HepG2 (cell line): ENCODE measurements around the gene DUSP7. TPM values are rescaled to one million over a fixed set of nuclear protein-coding genes. Genes with fewer than 3 reads are reported as not detected.

ENCODE experiments used
- ATAC-seq: fragments of 200-7000 bp; cut with Tn5 transposase; 3 replicates; pipeline ENCODE4 v1.9.1; 2020; ENCODE audit warnings: mild to moderate bottlenecking, moderate library complexity
- BruUV-seq: library from RNA; stranded (reverse); fragments of 400-500 nt; replicated peaks from 2 replicates; lab custom pipeline; 2021; lab: Mats Ljungman, UMichigan
- CTCF ChIA-PET: fragments of 300-600 bp; formaldehyde crosslinking; extraction: SDS; loops from one replicate; lab custom pipeline; 2021; ENCODE audit warnings: low total read pairs, inconsistent platforms, low intra/inter-chr PET ratio; lab: Yijun Ruan, JAX
- POLR2A ChIA-PET: fragments of 350-600 bp; sonication (Branson Sonifier 250); formaldehyde crosslinking; loops from one replicate; lab custom pipeline; 2020; ENCODE audit warnings: antibody characterized with exemption, inconsistent platforms; lab: Yijun Ruan, JAX
- DNase-seq: peaks from one replicate; pipeline ENCODE4 v3.0.0-alpha.2; 2015; ENCODE audit warnings: low spot score
- FAIRE-seq: peaks from 3 replicates; lab custom pipeline; 2011; peaks lifted over from hg19 to GRCh38; lab: Jason Lieb, UNC
- H2AFZ ChIP-seq: one replicate; pipeline ENCODE4 v1.6.1; 2011; ENCODE audit warnings: low read length, inconsistent platforms
- H3K27ac ChIP-seq: fragments of 300-600 bp; 3 replicates; pipeline ENCODE4 v1.8.0; 2011; ENCODE audit warnings: mixed run types, mild to moderate bottlenecking, mixed read lengths, low read length, inconsistent platforms; ENCODE audit not compliant: insufficient read depth; ENCODE audit errors: extremely low read length
- H3K27me3 ChIP-seq, 2 experiments: fragments of 200-600 bp in 1 of 2; 2 replicates in 1 of 2; 3 replicates in 1 of 2; pipeline versions ENCODE4 v1.6.0 to v1.8.0; 2011; ENCODE audit warnings: low read length in 2 of 2, mild to moderate bottlenecking in 2 of 2, moderate library complexity in 2 of 2, inconsistent platforms in 1 of 2; ENCODE audit not compliant: insufficient read depth in 2 of 2, control insufficient read depth in 1 of 2
- H3K36me3 ChIP-seq, 2 experiments: fragments of 200-600 bp in 1 of 2; replicated peaks in 1 of 2; 2 replicates in 1 of 2; 3 replicates in 1 of 2; pipeline versions ENCODE4 v1.5.1 to v1.8.0; 2011; ENCODE audit warnings: low read length in 2 of 2, inconsistent platforms in 1 of 2; ENCODE audit not compliant: insufficient read depth in 2 of 2, control insufficient read depth in 1 of 2
- H3K4me1 ChIP-seq: 2 replicates; pipeline ENCODE4 v1.5.1; 2012; ENCODE audit warnings: low read length, inconsistent platforms; ENCODE audit not compliant: insufficient read depth
- H3K4me2 ChIP-seq: 2 replicates; pipeline ENCODE4 v1.6.0; 2011; ENCODE audit warnings: low read depth, low read length, inconsistent platforms
- H3K4me3 ChIP-seq, 3 experiments: fragments of 200-600 bp in 1 of 3; sonication (generic), shearing (Covaris generic) in 1 of 3; replicated peaks in 1 of 3; 2 replicates each; pipeline ENCODE4 v1.5.1; 2011 to 2016; ENCODE audit warnings: low read length in 3 of 3, inconsistent platforms in 2 of 3, low read depth in 2 of 3, mild to moderate bottlenecking in 2 of 3, control low read depth in 1 of 3, mixed read lengths in 1 of 3; ENCODE audit not compliant: insufficient read depth in 1 of 3
- H3K79me2 ChIP-seq: one replicate; pipeline ENCODE4 v1.6.1; 2011; ENCODE audit warnings: low read length, inconsistent platforms; ENCODE audit not compliant: insufficient read depth
- H3K9ac ChIP-seq: 2 replicates; pipeline ENCODE4 v1.6.0; 2011; ENCODE audit warnings: mild to moderate bottlenecking, low read depth, low read length, inconsistent platforms; ENCODE audit not compliant: insufficient read depth
- H3K9me3 ChIP-seq: 2 replicates; pipeline ENCODE4 v1.5.1; 2012; ENCODE audit warnings: mild to moderate bottlenecking, low read length
- H4K20me1 ChIP-seq: 2 replicates; pipeline ENCODE4 v1.6.0; 2011; ENCODE audit warnings: inconsistent platforms, mild to moderate bottlenecking, low read length, moderate library complexity; ENCODE audit not compliant: insufficient read depth
- CEBPG ChIP-seq: IDR thresholded peaks from 2 replicates; pipeline ENCODE4 v1.6.1; 2016
- EED ChIP-seq: sonication (generic); formaldehyde crosslinking; IDR thresholded peaks from 2 replicates; pipeline ENCODE4 v1.5.0; 2020; ENCODE audit warnings: mild to moderate bottlenecking, missing genetic modification reagents
- HNRNPLL ChIP-seq: fragments of 200-400 bp; formaldehyde crosslinking; IDR thresholded peaks from 2 replicates; pipeline ENCODE4 v1.6.1; 2017; ENCODE audit warnings: mild to moderate bottlenecking, low read depth, low read length; ENCODE audit not compliant: poor library complexity, severe bottlenecking
- KAT8 ChIP-seq: IDR thresholded peaks from 2 replicates; pipeline ENCODE4 v1.6.1; 2016; ENCODE audit warnings: missing genetic modification reagents, missing compliant biosample characterization
- MED1 ChIP-seq: sonication (generic); formaldehyde crosslinking; IDR thresholded peaks from 2 replicates; pipeline ENCODE4 v1.4.0; 2020; ENCODE audit warnings: missing genetic modification reagents
- MIER2 ChIP-seq: IDR thresholded peaks from 2 replicates; pipeline ENCODE4 v1.6.1; 2016; ENCODE audit warnings: missing biosample characterization, missing genetic modification reagents
- NCOA5 ChIP-seq: sonication (generic); formaldehyde crosslinking; IDR thresholded peaks from 2 replicates; pipeline ENCODE4 v1.4.0; 2020; ENCODE audit warnings: missing genetic modification reagents
- NPAS2 ChIP-seq: sonication (generic); formaldehyde crosslinking; IDR thresholded peaks from 2 replicates; pipeline ENCODE4 v1.8.0; 2022; ENCODE audit warnings: mild to moderate bottlenecking, missing genetic modification reagents, borderline replicate concordance
- RCOR2 ChIP-seq: IDR thresholded peaks from 2 replicates; pipeline ENCODE4 v1.6.1; 2016; ENCODE audit warnings: missing biosample characterization, missing genetic modification reagents
- TAF15 ChIP-seq: fragments of 200-400 bp; formaldehyde crosslinking; IDR thresholded peaks from one replicate; pipeline ENCODE4 v1.6.1; 2018; ENCODE audit warnings: mild to moderate bottlenecking, low read depth, low read length; ENCODE audit not compliant: poor library complexity, severe bottlenecking
- ZNF292 ChIP-seq: sonication (generic); formaldehyde crosslinking; IDR thresholded peaks from 2 replicates; pipeline ENCODE4 v1.8.1; 2022; ENCODE audit warnings: mild to moderate bottlenecking, low read depth, missing genetic modification reagents, borderline replicate concordance
- ZNF335 ChIP-seq: sonication (generic); formaldehyde crosslinking; IDR thresholded peaks from 2 replicates; pipeline ENCODE4 v1.4.0; 2020; ENCODE audit warnings: missing genetic modification reagents
- ZNF337 ChIP-seq: sonication (generic); formaldehyde crosslinking; IDR thresholded peaks from 2 replicates; pipeline ENCODE4 v1.5.1; 2020; ENCODE audit warnings: missing genetic modification reagents, low read depth, mild to moderate bottlenecking, borderline replicate concordance
- ZNF7 ChIP-seq: IDR thresholded peaks from 2 replicates; pipeline ENCODE4 v1.6.1; 2016; ENCODE audit warnings: missing biosample characterization, missing genetic modification reagents
- ZSCAN12 ChIP-seq: sonication (generic); formaldehyde crosslinking; IDR thresholded peaks from 2 replicates; pipeline ENCODE4 v1.9.0; 2021; ENCODE audit warnings: mild to moderate bottlenecking, missing genetic modification reagents
- WGBS: methylation state at CpG from one replicate; pipeline ENCODE4 v1.1.6; 2017; ENCODE audit warnings: low lambda C conversion rate; 5-methylcytosine and 5-hydroxymethylcytosine counted together
- in situ Hi-C: cut with HindIII; loops from 2 replicates; pipeline ENCODE4 v1.10.0; 2017; ENCODE audit warnings: low pct_unique_long_range_greater_than_20kb; ENCODE audit not compliant: extremely low pct_ligation_motif_present
- intact Hi-C: fragments of 100-400 bp; cut with micrococcal nuclease; formaldehyde crosslinking; loops from one replicate; pipeline ENCODE4 v1.10.0; 2022; ENCODE audit not compliant: unreplicated experiment
- polyA plus RNA-seq, 8 experiments: library from polyadenylated mRNA; depleted of rRNA in 3 of 8; stranded (reverse) in 7 of 8; unstranded in 1 of 8; fragments of >200 nt; fragmentation: Illumina TruSeq in 4 of 8; extraction: Trizol in 4 of 8; gene quantifications; 2 replicates each; pipeline versions ENCODE4 v1.2.1 to v1.2.3, GENCODE V29; 2011 to 2016; ENCODE audit warnings: low read depth in 4 of 8, missing spikeins in 1 of 8, mixed read lengths in 1 of 8; ENCODE audit not compliant: insufficient read depth in 1 of 8
- total RNA-seq, 5 experiments: library from RNA; depleted of rRNA; stranded (reverse); fragments of >200 nt; fragmentation: Illumina TruSeq; extraction: Trizol; gene quantifications; 2 replicates each; pipeline ENCODE4 v1.2.3, GENCODE V29; 2016; ENCODE audit warnings: low read depth in 1 of 5

Gene DUSP7
- total and polyA plus RNA-seq, 2 of the 13 experiments (the other 11 are each of a cell fraction or from before 2014, with no cell fraction given), result 6.6 to 8.8 TPM

DNA sequence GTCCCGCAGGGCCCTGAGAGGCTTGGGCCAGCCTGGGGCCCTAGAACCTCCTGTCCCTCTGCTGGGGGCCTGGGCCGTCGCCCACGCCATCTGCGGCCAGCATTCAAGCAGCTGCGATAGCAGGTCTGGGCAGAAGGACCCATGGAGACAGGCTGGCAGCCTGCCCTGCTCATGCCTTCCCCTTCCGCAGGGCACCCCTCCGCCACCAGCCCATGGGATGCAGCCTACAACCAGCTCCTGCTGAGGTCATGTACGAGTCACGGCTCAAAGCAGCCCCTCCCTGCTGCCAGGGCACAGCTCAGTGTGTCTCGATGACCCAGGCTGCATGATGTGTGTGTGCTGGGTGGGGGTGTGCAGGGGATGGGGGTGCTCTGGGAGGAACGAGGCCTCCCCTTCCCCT lies 27.8 kb downstream of the DUSP7 start:
- H3K27ac ChIP-seq, result no peak overlapping the region
- H3K9me3 ChIP-seq, result no peaks in the 10 kb centered on the region
- H3K36me3 ChIP-seq, result no peaks in the 10 kb centered on the region
- H3K4me3 ChIP-seq, result peak overlapping the region in 1 of 3 experiments; percentile 41; a peak in 1 of 6 replicates
- H3K79me2 ChIP-seq, result no peaks in the 10 kb centered on the region
- ChIA-PET POLR2A (interaction anchor here (1.4 kb wide), 1 partner anchor 16 kb away, joined by 3 read pairs; no protein-coding TSS in a partner anchor), CTCF (no interaction called here)
- peaks cover 1 to 25% of the 10 kb centered on the region in 2 experiments; a peak in 4 of 5 replicates for H3K27me3 ChIP-seq
- in situ Hi-C loops, result no loop called here
- H3K9ac ChIP-seq, result no peak overlapping the region
- no TSS peak for BruUV-seq
- DNase-seq, result no peak
- FAIRE-seq, result no peak
- peaks cover 64% of the 10 kb centered on the region for H3K4me1 ChIP-seq
- no peak for TF ChIP-seq KAT8
- 0 out of 2 replicates have a peak, but pooled peaks have one; percentile 12 for TF ChIP-seq ZNF292 (CRISPR knock-in tag)
- peak; percentile 17 for TF ChIP-seq HNRNPLL
- TF ChIP-seq, all 625 proteins: peak for 2
- Histone ChIP-seq H3K4me2 (peak overlapping the region; percentile 68), H2AFZ (no peak overlapping the region), H4K20me1 (no peaks in the 10 kb centered on the region)
- ATAC-seq, result no peak
- WGBS, result 87% methylated on average over 3 of the region's 12 CpGs
- intact Hi-C loops, result no loop called here

DNA sequence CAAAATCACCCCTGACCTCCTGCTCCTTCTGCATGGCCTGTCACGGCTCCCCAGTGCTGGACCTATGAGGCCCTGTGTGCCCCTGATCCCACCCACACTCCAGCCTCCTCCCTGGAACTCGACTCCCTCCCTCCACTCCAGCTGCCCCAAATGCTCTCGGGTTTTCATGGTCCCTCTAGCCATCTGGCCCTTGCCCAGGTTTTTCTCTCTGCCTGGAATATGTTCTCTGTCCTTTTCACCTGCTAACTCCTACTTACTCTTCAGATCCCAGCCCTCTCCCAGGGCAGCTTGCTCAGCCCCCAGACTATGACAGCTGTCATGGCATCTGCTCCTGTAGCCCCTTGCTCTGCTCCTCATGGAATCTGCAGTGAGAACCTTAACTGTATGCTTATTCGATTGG lies 30.3 kb downstream of the DUSP7 start:
- Histone ChIP-seq H3K27ac (no peak overlapping the region), H4K20me1 (no peaks in the 10 kb centered on the region), H3K4me3 (no peak overlapping the region), H3K9ac (no peak overlapping the region), H3K9me3 (no peaks in the 10 kb centered on the region), H3K27me3 (peaks cover 1 to 37% of the 10 kb centered on the region in 2 experiments; a peak in 4 of 5 replicates), H3K36me3 (no peaks in the 10 kb centered on the region), H3K79me2 (no peaks in the 10 kb centered on the region), H3K4me1 (peaks cover 60% of the 10 kb centered on the region), H3K4me2 (no peak overlapping the region), H2AFZ (no peak overlapping the region)
- POLR2A ChIA-PET, result no interaction called here
- WGBS, result 21% methylated on average over 4 of the region's 4 CpGs
- FAIRE-seq (no peak), DNase-seq (no peak), ATAC-seq (no peak)
- intact Hi-C loops, result no loop called here
- in situ Hi-C loops, result no loop called here
- CTCF ChIA-PET, result no interaction called here
- no TSS peak for BruUV-seq
- TF ChIP-seq CEBPG, result no peak
- no peak for TF ChIP-seq ZNF335
- no peak for TF ChIP-seq NCOA5
- TF ChIP-seq RCOR2 (CRISPR knock-in tag), result no peak
- TF ChIP-seq MED1 (CRISPR knock-in tag), result no peak
- no peak for TF ChIP-seq ZNF337
- no peak for TF ChIP-seq EED (CRISPR knock-in tag)
- TF ChIP-seq TAF15, result no peak
- no peak for TF ChIP-seq ZSCAN12 (CRISPR knock-in tag)
- no peak for TF ChIP-seq MIER2 (CRISPR knock-in tag)
- TF ChIP-seq NPAS2 (CRISPR knock-in tag), result no peak
- TF ChIP-seq ZNF7 (CRISPR knock-in tag), result no peak
